ENCODE results near the gene AGBL4. TPM values are rescaled to one million over a fixed set of nuclear protein-coding genes. Genes with fewer than 3 reads are reported as not detected.

Gene AGBL4
- total and polyA plus RNA-seq, 7 donors = 0.09 to 0.36 (median 0.16) TPM; not detected in 4

DNA sequence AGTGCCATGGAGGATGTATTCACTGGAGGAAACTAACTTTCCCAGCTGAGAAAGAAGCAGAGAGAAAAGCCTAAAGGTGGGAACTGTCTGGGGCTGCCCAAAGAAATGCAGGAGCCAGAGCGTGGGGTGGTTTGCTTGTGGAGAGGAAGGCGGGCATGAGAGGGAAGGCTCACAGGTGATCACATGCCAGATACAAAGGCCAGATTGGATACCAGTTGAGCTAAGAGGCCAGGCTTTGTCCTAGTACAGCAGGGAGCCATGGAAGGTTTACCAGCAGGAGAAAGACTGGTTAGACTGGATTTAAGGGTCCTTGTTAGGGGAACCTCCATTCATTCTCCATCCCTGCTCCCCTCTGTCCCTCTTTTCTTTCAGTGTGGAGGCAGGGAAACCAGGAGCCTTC, 1313.4 kb downstream of the AGBL4 start:
- 91 to 95% methylated on average over 2 of the region's 2 CpGs for WGBS, 2 donors
- H3K4me3 ChIP-seq = no peak overlapping the region
- no peak for TF ChIP-seq EP300 (IDR thresholded peaks at IDR 0.05)
- TF ChIP-seq CTCF (IDR thresholded peaks at IDR 0.05) = no peak
- TF ChIP-seq POLR2A (IDR thresholded peaks at IDR 0.05) = no peak
- TF ChIP-seq POLR2AphosphoS5 (IDR thresholded peaks at IDR 0.05) = no peak
- intact Hi-C loops (cut with DNase I) = no loop called here
- no peaks in the 10 kb centered on the region for H3K4me1 ChIP-seq
- no peak overlapping the region for H3K27ac ChIP-seq
- no peaks in the 10 kb centered on the region for H3K27me3 ChIP-seq
- H3K36me3 ChIP-seq = no peaks in the 10 kb centered on the region
- H3K9me3 ChIP-seq = no peaks in the 10 kb centered on the region
- DNase-seq = no peak

- TF ChIP-seq EP300 (IDR thresholded peaks at IDR 0.05) (no peak), POLR2AphosphoS5 (IDR thresholded peaks at IDR 0.05) (no peak), POLR2A (IDR thresholded peaks at IDR 0.05) (no peak), CTCF (IDR thresholded peaks at IDR 0.05) (no peak)
- H3K4me1 ChIP-seq = no peaks in the 10 kb centered on the region
- H3K4me3 ChIP-seq = no peak overlapping the region
- no peaks in the 10 kb centered on the region for H3K9me3 ChIP-seq
- no peaks in the 10 kb centered on the region for H3K36me3 ChIP-seq
- no peaks in the 10 kb centered on the region for H3K27me3 ChIP-seq
- intact Hi-C loops (cut with DNase I) = no loop called here
- H3K27ac ChIP-seq = no peak overlapping the region
- WGBS, 2 donors = 86 to 93% methylated on average over 6 of the region's 6 CpGs
- no peak for DNase-seq
Observed at GRCh38 chr1:48704736-48705135, 1319.0 kb downstream of the AGBL4 start.

DNA sequence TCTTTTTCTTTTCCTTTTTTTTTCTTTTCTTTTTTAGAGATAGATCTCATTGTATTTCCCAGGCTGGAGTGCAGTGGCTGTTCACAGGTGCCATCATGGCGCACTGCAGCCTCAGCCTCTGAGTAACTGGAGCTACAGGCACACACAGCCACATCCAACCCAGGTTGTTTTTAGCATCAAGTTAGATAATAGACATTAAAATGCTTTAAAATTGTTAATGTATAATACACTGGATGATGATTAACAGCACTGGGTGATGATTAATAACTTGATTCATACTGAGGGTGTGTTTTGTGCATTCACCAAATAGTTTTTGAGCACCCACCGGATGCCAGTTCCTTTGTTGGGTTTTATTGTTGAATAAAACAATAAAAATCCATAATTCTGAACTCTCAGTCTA, 1322.3 kb downstream of the AGBL4 start:
- no peak overlapping the region for H3K27ac ChIP-seq
- H3K9me3 ChIP-seq = no peaks in the 10 kb centered on the region
- no peak for DNase-seq
- TF ChIP-seq POLR2AphosphoS5 (IDR thresholded peaks at IDR 0.05) = no peak
- TF ChIP-seq POLR2A (IDR thresholded peaks at IDR 0.05) = no peak
- TF ChIP-seq EP300 (IDR thresholded peaks at IDR 0.05) = no peak
- TF ChIP-seq CTCF (IDR thresholded peaks at IDR 0.05) = no peak
- intact Hi-C loops (cut with DNase I) = no loop called here
- no peaks in the 10 kb centered on the region for H3K36me3 ChIP-seq
- WGBS, 2 donors = 63 to 82% methylated on average over 2 of the region's 2 CpGs
- H3K4me1 ChIP-seq = no peaks in the 10 kb centered on the region
- H3K27me3 ChIP-seq = no peaks in the 10 kb centered on the region
- no peak overlapping the region for H3K4me3 ChIP-seq

- Histone ChIP-seq H3K4me3 (no peak overlapping the region), H3K27me3 (no peaks in the 10 kb centered on the region), H3K4me1 (peaks cover 0 to 4% (median 2%) of the 10 kb centered on the region in 4 donors), H3K27ac (no peak overlapping the region), H3K36me3 (no peaks in the 10 kb centered on the region), H3K9me3 (no peaks in the 10 kb centered on the region)
- no peak for DNase-seq
- WGBS, 2 donors = 17 to 22% methylated on average over 5 of the region's 5 CpGs
- TF ChIP-seq POLR2A (IDR thresholded peaks at IDR 0.05) (no peak), EP300 (IDR thresholded peaks at IDR 0.05) (no peak), POLR2AphosphoS5 (IDR thresholded peaks at IDR 0.05) (no peak), CTCF (IDR thresholded peaks at IDR 0.05) (peak in 3 of 4 experiments; percentile 61 to 92 (median 77))
- intact Hi-C loops (cut with DNase I) = loop anchor here (5.0 kb wide), 1 partner anchor 120 kb away; no protein-coding TSS in a partner anchor
Observed at GRCh38 chr1:48697066-48697707, 1326.6 kb downstream of the AGBL4 start.

DNA sequence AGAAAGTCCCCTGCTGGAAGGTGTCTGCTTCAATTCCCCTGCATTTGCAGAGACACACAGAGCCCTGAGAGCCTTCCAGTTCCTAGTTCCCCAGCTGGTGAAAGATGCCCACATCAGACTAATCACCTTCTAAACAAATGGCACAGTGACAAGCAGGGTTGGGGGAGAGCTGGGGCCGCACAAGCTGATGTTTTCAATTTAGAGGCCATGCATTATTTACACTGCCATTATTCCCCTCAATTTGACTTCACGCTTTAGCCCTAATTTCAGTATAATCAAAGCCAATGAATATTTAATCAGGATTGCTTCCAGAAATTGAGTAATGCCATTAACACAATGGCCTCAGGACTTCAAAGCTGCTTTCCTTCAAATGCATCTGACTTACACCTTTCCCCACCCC, 1328.6 kb downstream of the AGBL4 start:
- Histone ChIP-seq H3K4me3 (no peak overlapping the region), H3K36me3 (no peaks in the 10 kb centered on the region), H3K9me3 (no peaks in the 10 kb centered on the region), H3K4me1 (peaks cover 0 to 11% (median 4%) of the 10 kb centered on the region in 4 donors), H3K27ac (no peak overlapping the region), H3K27me3 (no peaks in the 10 kb centered on the region)
- TF ChIP-seq EP300 (IDR thresholded peaks at IDR 0.05) (no peak), CTCF (IDR thresholded peaks at IDR 0.05) (no peak), POLR2A (IDR thresholded peaks at IDR 0.05) (no peak), POLR2AphosphoS5 (IDR thresholded peaks at IDR 0.05) (no peak)
- intact Hi-C loops (cut with DNase I) = loop anchor here (5.0 kb wide), 1 partner anchor 122 kb away; no protein-coding TSS in a partner anchor
- 81 to 93% methylated on average over 2 of the region's 2 CpGs for WGBS, 2 donors
- DNase-seq = no peak
